Activated CD4-positive, alpha-beta T cell treated with anti-CD3 and anti-CD28 coated beads, Interleukin-2, amount 50 U/mL, for 1 hour (primary cell): ENCODE data around the gene KRTAP10-8.
"Not testable (repeated sequence)": the region's sequence is repeated elsewhere in the genome, so short reads cannot be mapped to it uniquely, and the experiment has no call there.

Experiments used
- DNase-seq: peaks from one replicate; pipeline ENCODE4 v3.0.0-alpha.2; 2020

The KRTAP10-8 gene

DNA sequence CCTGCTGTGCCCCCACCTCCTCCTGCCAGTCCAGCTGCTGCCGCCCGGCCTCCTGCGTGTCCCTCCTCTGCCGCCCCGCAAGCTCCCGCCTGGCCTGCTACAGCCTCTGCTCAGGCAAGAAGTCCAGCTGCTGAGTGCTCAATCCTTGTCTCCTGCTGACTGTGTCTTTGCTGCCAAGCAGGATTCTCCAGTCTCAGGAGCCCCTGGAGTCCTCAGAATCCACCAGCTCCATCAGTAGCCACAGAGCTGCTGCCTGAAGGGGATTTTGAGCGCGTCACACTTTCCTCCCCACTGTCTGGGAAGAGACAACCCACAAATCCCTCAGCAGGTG lies 35.3 kb downstream of the KRTAP10-8 start:
- no peak for DNase-seq

DNA sequence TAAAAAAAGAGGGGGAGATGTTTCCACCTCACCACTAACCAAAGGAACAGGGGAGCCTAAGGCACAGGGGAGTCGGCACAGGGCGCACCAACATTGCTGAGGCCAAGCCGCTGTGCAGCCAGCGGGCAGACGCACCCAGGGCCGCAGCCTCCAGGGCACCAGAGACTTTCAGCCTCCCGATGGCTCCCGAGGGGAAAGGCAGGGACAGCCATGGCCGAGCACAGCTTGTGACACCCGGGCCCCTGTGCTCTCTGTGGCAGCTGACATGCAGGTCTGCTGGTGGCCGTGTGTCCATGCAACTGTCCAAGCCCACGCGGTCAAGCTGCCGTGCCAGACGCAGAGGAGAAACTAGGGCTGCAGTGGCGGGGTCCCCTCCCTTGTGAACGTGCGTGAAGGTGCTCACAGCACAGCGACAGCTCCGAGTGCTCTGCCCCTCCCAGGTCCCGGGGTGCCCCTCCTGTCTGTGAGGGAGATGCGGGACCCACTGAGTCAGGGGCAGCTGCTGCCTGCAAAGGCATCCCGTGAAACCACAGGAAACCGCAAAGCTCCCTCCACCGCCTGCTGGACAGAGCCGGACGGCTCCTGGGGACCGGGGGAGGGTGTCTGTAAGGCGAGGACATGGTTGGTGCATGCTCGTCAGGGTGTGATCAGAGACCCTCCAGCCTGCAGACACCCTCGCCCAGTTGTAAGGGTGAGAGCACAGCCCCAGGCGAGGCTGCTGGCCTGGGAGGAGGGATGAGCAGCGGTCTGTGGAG lies 36.9 kb downstream of the KRTAP10-8 start:
- DNase-seq, result no peak

DNA sequence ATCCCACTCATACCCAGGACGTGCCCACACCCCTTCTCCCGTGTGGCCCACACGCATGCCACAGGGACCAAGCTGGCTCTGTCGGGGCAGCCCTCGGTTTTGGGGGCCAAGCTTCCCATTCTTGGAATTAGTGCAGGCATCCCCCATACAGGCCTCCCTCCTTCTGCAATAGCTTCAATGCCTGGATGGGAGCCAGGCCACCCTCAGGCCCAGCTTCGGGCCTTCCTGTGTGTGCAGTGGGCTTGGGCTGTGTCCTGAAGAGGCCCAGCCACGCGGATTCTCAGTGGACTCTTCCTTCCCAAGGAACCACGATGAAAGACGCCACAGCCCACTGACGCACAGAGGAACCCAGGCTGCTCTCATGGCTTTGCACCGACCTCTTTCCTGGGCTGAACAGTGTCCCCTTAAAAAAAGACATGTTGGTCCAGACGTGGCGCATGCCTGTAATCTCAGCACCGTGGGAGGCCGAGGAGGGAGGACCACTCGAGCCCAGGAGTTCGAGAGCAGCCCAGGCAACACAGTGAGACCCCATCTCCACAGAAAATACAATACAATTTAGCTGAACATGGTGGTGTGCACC lies 37.7 kb downstream of the KRTAP10-8 start:
- DNase-seq, result no peak

DNA sequence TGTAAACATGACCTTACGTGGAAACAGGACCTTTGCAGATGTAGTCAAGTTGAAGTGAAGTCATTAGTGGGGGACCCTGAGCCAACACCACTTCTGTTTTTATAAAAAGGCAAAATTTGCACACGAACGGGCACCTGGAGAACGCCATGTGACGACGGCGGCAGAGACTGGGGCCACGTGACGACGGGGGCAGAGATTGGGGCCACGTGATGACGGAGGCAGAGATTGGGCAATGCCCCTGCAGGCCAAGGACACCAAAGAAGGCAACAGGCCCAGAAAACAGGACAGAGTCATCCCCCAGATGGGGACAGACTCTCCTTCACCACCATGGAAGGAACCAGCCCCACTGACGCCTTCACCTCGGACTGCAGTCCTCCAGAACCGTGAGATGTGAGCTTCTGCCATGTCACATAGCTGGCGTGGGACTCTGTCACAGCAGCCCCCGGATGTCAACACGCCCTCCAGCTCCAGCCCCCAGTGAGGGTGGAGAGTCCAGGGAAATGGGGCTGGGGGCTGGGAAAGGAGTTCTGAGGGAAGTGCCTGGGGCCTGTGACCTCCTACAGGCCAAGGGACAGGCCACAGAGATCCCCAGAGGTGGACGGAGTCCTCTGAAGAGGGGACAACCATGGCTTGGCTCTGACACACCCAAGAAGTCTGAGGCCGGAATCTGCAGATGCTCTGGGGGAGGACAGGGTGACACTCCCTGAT lies 38.5 kb downstream of the KRTAP10-8 start:
- no peak for DNase-seq

DNA sequence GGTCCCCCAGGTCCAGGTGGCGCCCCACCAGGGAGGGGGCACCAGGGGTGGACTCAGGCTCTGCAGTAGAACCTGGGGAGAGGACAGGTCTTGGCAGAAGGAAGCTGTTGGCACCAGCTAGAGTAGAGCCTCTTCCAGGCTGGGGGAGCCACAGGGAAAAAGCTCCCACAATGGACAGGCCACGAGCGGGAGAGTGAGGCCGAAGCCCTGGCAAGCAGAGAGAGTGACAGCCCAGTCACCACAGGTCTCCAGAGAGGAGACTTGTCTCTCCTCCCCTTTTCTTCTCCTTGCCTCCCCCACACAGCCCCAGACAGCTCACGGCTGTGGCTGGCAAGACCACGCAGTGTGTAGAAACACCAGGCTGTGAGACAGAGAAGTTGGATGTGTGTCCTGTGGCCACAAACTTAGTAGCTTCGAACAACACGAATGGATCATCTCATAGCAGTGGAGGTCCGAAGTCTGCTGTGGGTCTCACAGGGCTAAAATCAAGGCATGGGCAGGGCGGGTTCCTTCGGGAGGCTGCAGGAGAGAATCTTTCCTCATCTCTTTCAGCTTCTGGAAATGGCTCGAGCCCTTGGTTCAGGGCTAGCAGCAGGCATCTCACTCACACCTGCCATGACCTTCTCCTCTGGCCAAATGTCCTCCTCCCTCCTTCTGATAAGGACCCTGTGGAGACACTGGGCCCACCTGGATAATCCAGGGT lies 39.2 kb downstream of the KRTAP10-8 start:
- no peak for DNase-seq

DNA sequence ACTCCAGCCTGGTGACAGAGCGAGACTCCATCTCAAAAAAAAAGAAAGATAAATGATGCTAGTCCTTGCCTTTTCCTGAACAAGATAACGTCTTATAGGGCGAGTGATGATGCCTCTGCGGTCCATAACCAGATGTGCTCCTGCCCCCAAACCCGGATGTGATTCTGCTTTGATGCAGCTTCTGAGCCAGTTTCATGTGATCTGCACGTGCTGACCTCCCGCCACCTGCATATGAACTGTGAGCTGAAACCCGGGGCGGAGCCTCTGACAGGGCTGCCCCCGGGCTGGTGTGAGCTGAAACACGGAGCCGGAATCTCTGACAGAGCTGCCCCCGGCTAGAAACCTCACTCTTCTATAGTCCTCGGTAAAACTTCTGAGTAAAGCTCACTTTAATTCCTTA lies 41.2 kb downstream of the KRTAP10-8 start:
- no peak for DNase-seq

DNA sequence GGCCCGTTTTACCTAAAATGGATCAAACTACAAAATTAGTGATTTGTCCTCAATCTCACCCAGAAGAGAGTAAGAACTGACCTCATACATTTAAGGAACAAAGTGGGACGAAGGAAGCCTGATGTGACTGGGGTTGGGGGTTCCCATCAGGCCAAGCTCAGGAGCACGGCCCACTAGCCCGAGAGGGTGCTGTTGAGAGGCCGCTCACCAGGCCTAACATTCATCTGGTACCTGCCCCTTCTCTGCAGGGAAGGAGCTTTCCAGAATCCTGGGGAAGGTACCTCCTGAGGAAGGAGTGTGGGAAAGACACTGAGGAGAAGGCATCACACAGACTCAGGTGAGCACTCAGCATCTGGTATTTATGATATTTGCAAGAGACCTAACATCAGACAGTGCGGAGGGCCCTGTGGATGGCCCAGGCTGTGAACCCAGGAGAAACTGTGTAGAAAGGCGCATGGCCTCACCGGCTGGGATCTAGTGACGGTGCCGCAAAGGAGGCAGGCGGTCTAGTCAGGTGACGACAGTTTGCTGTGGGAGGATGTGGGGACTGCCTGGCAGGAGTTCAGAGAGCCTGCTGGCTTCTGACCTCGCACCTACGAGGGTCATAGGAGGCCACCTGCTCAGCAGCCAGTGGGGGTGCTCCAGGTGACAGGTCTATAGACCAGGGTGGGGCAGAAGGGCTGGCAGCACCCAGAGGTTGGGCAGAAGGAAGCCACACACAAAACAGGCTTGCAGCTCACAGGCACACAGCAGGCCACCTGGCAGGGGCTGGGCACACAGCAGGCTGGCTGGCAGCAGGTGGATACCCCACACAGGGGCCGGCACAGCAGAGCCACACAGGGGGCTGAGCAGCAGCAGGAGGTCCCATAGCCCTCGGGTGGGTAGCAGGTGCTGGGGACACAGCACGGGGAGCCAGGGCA lies 42.0 kb downstream of the KRTAP10-8 start:
- DNase-seq, result peak; percentile 67

DNA sequence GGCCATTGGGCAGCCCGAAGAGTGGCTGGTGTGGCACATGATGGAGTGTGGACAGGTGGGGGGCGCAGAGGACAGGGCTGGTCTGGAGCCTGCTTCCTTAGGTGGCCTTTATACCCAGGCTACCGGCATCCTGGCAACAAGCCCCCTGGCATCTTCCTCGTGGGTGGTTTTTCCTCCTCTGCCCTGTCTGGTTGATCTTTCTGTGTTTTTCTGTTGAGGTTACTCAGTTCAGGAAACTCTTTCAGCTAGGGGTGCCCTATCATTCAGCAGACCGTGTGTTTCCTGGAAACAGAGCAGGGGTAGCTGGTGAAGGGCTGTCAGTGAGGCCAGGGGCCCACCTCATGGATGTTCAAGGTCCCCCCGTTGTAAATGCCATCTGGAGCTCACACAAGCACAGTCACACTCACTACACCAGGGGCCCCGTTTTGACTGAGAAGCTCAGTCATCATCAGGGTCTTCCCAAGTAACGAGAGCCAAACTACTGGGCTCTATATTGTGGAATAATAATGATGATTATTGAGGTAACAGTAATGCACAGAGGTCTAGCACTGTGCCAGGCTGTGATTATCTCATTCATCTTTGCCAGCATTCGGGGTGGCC lies 42.8 kb downstream of the KRTAP10-8 start, which contains the start of gene KRTAP12-4:
Gene KRTAP12-4, minus strand, starts transcription at position 84 of the 600 bp plus-strand sequence. Its CDS starts 45 bp downstream, at position 39.
- DNase-seq, result no peak

DNA sequence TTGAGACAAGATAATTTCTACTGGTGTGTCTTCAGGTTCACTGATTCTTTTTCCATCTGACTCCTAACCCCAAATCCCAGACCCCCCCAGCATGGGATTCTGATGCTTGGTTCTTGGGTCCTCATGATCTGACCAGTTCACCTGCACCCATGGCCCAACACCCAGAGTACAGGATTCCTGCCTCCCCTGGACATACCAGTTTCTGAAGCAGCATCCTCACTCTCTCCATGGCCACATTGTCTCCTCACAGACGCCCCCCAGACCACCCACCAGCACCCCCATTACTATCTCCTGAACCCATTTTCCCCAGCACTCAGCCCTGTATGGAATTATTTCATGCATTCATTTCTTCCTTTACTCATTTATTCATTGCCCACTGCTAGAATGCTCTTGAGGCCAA lies 45.0 kb downstream of the KRTAP10-8 start:
- DNase-seq, result no peak

DNA sequence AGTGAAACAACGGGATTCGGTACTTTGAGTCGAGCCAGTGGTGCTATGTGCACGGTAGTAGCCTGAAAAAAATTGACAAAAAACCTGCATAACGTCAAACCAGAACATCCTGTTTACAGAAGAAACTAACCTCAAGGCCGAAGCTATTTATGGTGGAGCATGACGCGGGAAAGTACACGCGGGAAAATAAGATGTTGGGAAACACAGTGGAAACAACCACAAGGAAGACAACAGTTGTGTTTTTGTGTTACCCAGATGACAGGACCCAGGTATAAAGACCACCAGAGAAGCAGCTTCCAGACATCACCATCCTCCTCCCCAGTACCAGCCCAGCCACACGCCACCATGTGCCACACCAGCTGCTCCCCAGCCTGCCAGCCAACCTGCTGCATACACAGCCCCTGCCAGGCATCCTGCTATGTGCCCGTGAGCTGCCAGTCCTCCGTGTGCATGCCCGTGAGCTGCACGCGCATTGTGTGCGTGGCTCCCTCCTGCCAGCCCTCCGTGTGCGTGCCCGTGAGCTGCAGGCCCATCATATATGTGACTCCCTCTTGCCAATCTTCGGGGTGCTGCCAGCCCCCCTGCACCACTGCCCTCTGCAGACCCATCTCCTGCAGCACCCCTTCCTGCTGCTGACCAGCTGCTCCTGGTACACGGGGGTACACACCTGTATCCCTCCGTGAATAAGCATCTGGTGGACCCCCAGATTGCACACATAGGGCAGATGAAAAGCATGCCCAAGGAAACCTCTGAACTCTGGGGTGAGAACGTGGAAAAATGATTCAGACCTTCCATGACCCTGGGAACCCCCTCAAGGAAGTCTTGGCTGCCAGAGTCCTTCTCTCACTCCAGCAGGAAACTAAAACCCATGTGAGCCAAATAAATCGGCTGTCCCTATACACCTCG lies 46.0 kb downstream of the KRTAP10-8 start, which contains the start of gene KRTAP12-3:
Gene KRTAP12-3, plus strand, starts transcription at position 298 of the 906 bp plus-strand sequence. Its CDS starts 48 bp downstream, at position 346.
- peak; percentile 64 for DNase-seq

DNA sequence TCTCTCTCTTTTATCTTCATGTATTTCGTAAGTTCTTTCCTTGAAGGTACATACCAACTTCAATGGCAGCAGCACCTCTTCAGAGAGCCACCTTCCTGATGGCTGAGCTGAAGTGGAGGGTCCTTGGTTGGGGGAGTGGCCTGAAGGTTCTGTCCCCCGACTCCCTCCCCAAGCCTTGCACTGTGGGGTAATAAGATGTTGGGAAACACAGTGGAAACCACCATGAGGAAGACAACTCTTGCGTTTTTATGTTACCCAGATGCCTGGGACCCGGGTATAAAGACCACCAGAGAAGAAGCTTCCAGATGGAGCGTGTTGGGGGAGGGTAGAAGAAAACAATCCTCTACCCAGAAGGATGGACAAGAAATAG lies 46.6 kb downstream of the KRTAP10-8 start:
- DNase-seq, result no peak

DNA sequence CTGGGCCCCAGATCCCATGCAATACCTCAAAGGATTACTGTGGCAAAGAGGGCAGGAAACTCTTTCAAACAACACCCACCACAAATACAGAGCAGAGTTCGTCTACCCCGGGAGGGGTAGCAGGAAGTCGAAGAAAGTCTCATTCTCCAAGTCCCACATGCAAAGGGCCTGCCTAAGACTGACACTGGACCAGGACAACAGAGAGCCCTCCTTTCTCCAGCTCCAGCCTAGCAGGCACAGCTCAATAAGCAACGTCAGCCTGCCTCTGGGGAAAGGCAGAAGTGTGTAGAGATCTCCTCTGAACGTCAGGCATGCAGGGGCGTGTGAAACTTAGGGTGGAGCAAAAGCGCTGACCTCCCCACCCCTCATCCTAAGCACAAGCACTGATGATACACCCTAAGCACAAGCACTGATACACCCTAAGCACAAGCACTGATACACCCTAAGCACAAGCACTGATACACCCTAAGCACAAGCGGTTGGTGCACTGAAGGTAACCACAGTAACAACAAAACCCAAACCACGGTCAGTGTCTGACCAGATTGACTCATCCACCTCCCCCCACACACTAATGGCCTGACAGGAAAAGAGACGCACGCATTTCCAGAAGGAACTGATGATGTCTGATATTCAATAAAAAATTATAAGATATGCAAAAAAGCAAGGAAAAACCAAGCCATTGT lies 47.2 kb downstream of the KRTAP10-8 start:
- no peak for DNase-seq

DNA sequence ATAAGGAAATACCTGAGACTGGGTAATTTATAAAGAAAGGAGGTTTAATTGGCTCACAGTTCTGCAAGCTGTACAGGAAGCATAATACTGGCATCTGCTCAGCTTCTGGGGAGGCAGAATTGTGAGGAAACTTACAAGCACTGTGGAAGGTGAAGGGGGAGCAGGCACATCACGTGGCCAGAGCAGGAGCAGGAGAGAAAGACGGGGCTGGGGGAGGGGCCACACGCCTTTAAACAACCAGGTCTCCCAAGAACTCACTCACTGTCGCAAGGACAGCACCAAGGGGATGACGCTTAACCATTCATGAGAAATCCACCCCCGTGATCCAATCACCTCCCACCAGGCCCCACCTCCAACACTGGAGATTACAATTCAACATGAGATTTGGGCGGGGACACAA lies 49.7 kb downstream of the KRTAP10-8 start:
- not testable (repeated sequence) for DNase-seq
